ENCODE measurements around the gene KLK8.

Gene KLK8

DNA sequence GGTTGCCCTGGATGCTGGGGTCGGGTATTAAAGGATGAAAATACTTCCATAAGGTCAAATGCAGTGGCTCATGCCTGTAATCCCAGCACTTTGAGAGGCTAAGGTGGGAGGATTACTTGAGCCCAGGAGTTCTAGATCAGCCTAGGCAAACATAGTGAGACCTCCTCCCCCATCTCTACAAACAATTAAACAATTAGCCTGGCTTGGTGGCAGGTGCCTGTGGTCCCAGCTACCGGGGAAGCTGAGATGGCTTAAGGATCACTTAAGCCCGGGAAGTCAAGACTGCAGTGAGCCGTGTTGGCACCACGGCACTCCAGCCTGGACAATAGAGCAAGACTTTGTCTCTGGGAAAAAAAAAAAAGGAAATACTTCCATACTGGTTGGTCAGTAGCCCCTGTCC lies 23.5 kb upstream of the KLK8 start:
- no peak overlapping the region for H4K91ac ChIP-seq (ENCODE audit: low read depth, low read length)
- H2AFZ ChIP-seq (ENCODE audit: insufficient read depth, low read length, poor library complexity) = no peak overlapping the region
- no peak for DNase-seq
- H3K79me2 ChIP-seq (ENCODE audit: control insufficient read depth, insufficient read depth, low read length, poor library complexity) = no peaks in the 10 kb centered on the region
- H3K14ac ChIP-seq (ENCODE audit: low read length) = no peak overlapping the region
- no peak overlapping the region for H3K4me2 ChIP-seq (ENCODE audit: low read length)
- WGBS (ENCODE audit: extremely low coverage, insufficient coverage, insufficient read length) = no CpG with 5 or more reads among the region's 5 CpGs
- H2BK12ac ChIP-seq (ENCODE audit: low read length) = no peak overlapping the region
- H3K27me3 ChIP-seq (ENCODE audit: insufficient read depth, low read length) = peaks cover 3% of the 10 kb centered on the region
- H2BK120ac ChIP-seq (ENCODE audit: insufficient read depth, low read length, poor library complexity) = no peak overlapping the region
- no peaks in the 10 kb centered on the region for H3K36me3 ChIP-seq (ENCODE audit: control insufficient read depth in 1 of 2, insufficient read depth in 2 of 2, low read length in 2 of 2)
- no peak overlapping the region for H3K23ac ChIP-seq (ENCODE audit: low read length)
- H3K79me1 ChIP-seq (ENCODE audit: low read length) = no peaks in the 10 kb centered on the region
- no peak overlapping the region for H3K4ac ChIP-seq (ENCODE audit: low read depth, low read length)
- no peaks in the 10 kb centered on the region for H3K9me3 ChIP-seq (ENCODE audit: insufficient read depth, low read depth, low read length)
- H3K4me1 ChIP-seq (ENCODE audit: control insufficient read depth in 1 of 2, insufficient read depth in 2 of 2, low read length in 2 of 2) = no peaks in the 10 kb centered on the region
- H3K4me3 ChIP-seq (ENCODE audit: low read depth, low read length) = no peak overlapping the region
- H3K9ac ChIP-seq (ENCODE audit: low read length) = no peak overlapping the region
- no peak overlapping the region for H3K27ac ChIP-seq (ENCODE audit: low read depth, low read length)
- H4K8ac ChIP-seq (ENCODE audit: low read depth, low read length) = no peak overlapping the region
- H2BK5ac ChIP-seq (ENCODE audit: low read depth, low read length, poor library complexity) = no peak overlapping the region
- no peak overlapping the region for H3K18ac ChIP-seq (ENCODE audit: low read length)
- no peak overlapping the region for H4K12ac ChIP-seq (ENCODE audit: low read depth, low read length)
- no peak overlapping the region for H2AK5ac ChIP-seq (ENCODE audit: low read length)

DNA sequence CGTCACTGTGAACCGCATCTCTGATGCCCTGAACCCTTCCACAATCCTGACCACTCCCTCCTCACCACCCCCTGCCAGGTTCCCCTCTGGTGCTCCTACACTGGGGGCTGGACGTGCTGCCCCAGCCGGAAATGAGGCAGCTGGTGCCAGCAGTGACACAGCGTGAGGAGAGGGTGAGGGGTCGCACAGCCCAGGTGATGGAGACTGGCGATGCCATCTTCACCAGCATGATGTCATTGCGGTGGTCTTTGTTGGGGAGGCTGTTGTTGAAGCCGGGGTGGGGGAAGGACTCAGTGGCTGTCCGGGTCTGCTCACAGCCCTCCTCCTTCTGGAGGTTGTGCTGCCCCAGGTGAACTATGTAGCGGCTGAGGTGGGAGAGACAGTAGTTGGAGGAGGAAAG lies 22.5 kb upstream of the KLK8 start:
- Histone ChIP-seq H2BK5ac (ENCODE audit: low read depth, low read length, poor library complexity) (no peak overlapping the region), H2AK5ac (ENCODE audit: low read length) (no peak overlapping the region), H4K8ac (ENCODE audit: low read depth, low read length) (no peak overlapping the region), H3K27ac (ENCODE audit: low read depth, low read length) (no peak overlapping the region), H2BK120ac (ENCODE audit: insufficient read depth, low read length, poor library complexity) (no peak overlapping the region), H3K23ac (ENCODE audit: low read length) (no peak overlapping the region), H3K79me1 (ENCODE audit: low read length) (no peaks in the 10 kb centered on the region), H2BK12ac (ENCODE audit: low read length) (no peak overlapping the region), H3K36me3 (ENCODE audit: control insufficient read depth in 1 of 2, insufficient read depth in 2 of 2, low read length in 2 of 2) (no peaks in the 10 kb centered on the region), H3K18ac (ENCODE audit: low read length) (no peak overlapping the region), H4K12ac (ENCODE audit: low read depth, low read length) (no peak overlapping the region), H3K27me3 (ENCODE audit: insufficient read depth, low read length) (peaks cover 10% of the 10 kb centered on the region), H3K9me3 (ENCODE audit: insufficient read depth, low read depth, low read length) (no peaks in the 10 kb centered on the region), H3K4me3 (ENCODE audit: low read depth, low read length) (no peak overlapping the region), H3K9ac (ENCODE audit: low read length) (no peak overlapping the region), H3K14ac (ENCODE audit: low read length) (no peak overlapping the region), H3K4me1 (ENCODE audit: control insufficient read depth in 1 of 2, insufficient read depth in 2 of 2, low read length in 2 of 2) (peaks cover 0 to 3% of the 10 kb centered on the region in 2 experiments), H2AFZ (ENCODE audit: insufficient read depth, low read length, poor library complexity) (no peak overlapping the region), H3K4me2 (ENCODE audit: low read length) (no peak overlapping the region), H3K79me2 (ENCODE audit: control insufficient read depth, insufficient read depth, low read length, poor library complexity) (no peaks in the 10 kb centered on the region), H4K91ac (ENCODE audit: low read depth, low read length) (no peak overlapping the region), H3K4ac (ENCODE audit: low read depth, low read length) (no peak overlapping the region)
- whole genome bisulfite sequencing (ENCODE audit: extremely low coverage, insufficient coverage, insufficient read length) = no CpG with 5 or more reads among the region's 11 CpGs
- DNase-seq = no peak

DNA sequence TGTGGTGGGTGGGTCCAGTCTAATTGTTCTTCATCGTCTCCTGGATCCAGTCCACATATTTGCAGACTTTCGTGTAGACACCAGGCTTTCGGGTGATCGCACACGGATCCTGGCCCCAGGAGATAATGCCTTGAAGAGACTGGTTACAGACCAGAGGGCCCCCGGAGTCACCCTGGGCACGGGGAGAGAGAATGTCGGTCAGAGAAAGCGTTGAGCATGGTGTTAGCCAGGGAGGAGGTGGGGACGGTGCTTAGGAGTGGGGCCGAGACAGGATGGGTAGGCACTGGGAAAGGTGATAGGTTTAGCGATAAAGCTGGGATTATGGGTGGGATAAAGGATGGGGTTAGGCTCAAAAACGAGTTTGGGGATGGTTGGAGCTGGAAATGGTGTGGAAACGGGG lies 21.1 kb upstream of the KLK8 start:
- no peak overlapping the region for H3K18ac ChIP-seq (ENCODE audit: low read length)
- H3K27me3 ChIP-seq (ENCODE audit: insufficient read depth, low read length) = peaks cover 14% of the 10 kb centered on the region
- H2BK12ac ChIP-seq (ENCODE audit: low read length) = no peak overlapping the region
- no peak overlapping the region for H3K4me2 ChIP-seq (ENCODE audit: low read length)
- no peak overlapping the region for H3K27ac ChIP-seq (ENCODE audit: low read depth, low read length)
- no peak for DNase-seq
- H3K4ac ChIP-seq (ENCODE audit: low read depth, low read length) = no peak overlapping the region
- no peak overlapping the region for H3K9ac ChIP-seq (ENCODE audit: low read length)
- no peak overlapping the region for H2BK5ac ChIP-seq (ENCODE audit: low read depth, low read length, poor library complexity)
- H3K23ac ChIP-seq (ENCODE audit: low read length) = no peak overlapping the region
- no peak overlapping the region for H3K14ac ChIP-seq (ENCODE audit: low read length)
- no peaks in the 10 kb centered on the region for H3K36me3 ChIP-seq (ENCODE audit: control insufficient read depth in 1 of 2, insufficient read depth in 2 of 2, low read length in 2 of 2)
- H3K79me2 ChIP-seq (ENCODE audit: control insufficient read depth, insufficient read depth, low read length, poor library complexity) = no peaks in the 10 kb centered on the region
- no peak overlapping the region for H2AFZ ChIP-seq (ENCODE audit: insufficient read depth, low read length, poor library complexity)
- no peak overlapping the region for H4K12ac ChIP-seq (ENCODE audit: low read depth, low read length)
- no peaks in the 10 kb centered on the region for H3K9me3 ChIP-seq (ENCODE audit: insufficient read depth, low read depth, low read length)
- H2AK5ac ChIP-seq (ENCODE audit: low read length) = no peak overlapping the region
- no peak overlapping the region for H4K91ac ChIP-seq (ENCODE audit: low read depth, low read length)
- H3K4me1 ChIP-seq (ENCODE audit: control insufficient read depth in 1 of 2, insufficient read depth in 2 of 2, low read length in 2 of 2) = peaks cover 0 to 3% of the 10 kb centered on the region in 2 experiments
- no peaks in the 10 kb centered on the region for H3K79me1 ChIP-seq (ENCODE audit: low read length)
- H4K8ac ChIP-seq (ENCODE audit: low read depth, low read length) = no peak overlapping the region
- no peak overlapping the region for H3K4me3 ChIP-seq (ENCODE audit: low read depth, low read length)
- no peak overlapping the region for H2BK120ac ChIP-seq (ENCODE audit: insufficient read depth, low read length, poor library complexity)
- WGBS (ENCODE audit: extremely low coverage, insufficient coverage, insufficient read length) = 100% methylated on average over 3 of the region's 14 CpGs

- peaks cover 7 to 8% of the 10 kb centered on the region in 2 experiments for H3K4me1 ChIP-seq (ENCODE audit: control insufficient read depth in 1 of 2, insufficient read depth in 2 of 2, low read length in 2 of 2)
- no peak overlapping the region for H3K4ac ChIP-seq (ENCODE audit: low read depth, low read length)
- DNase-seq = peak; percentile 25 to 47
- H3K79me2 ChIP-seq (ENCODE audit: control insufficient read depth, insufficient read depth, low read length, poor library complexity) = no peaks in the 10 kb centered on the region
- H4K12ac ChIP-seq (ENCODE audit: low read depth, low read length) = no peak overlapping the region
- no peaks in the 10 kb centered on the region for H3K79me1 ChIP-seq (ENCODE audit: low read length)
- no peak overlapping the region for H3K18ac ChIP-seq (ENCODE audit: low read length)
- no peak overlapping the region for H4K91ac ChIP-seq (ENCODE audit: low read depth, low read length)
- H2AK5ac ChIP-seq (ENCODE audit: low read length) = no peak overlapping the region
- no CpG with 5 or more reads among the region's 7 CpGs for WGBS (ENCODE audit: extremely low coverage, insufficient coverage, insufficient read length)
- H3K9me3 ChIP-seq (ENCODE audit: insufficient read depth, low read depth, low read length) = no peaks in the 10 kb centered on the region
- H3K4me3 ChIP-seq (ENCODE audit: low read depth, low read length) = no peak overlapping the region
- no peaks in the 10 kb centered on the region for H3K36me3 ChIP-seq (ENCODE audit: control insufficient read depth in 1 of 2, insufficient read depth in 2 of 2, low read length in 2 of 2)
- no peak overlapping the region for H3K27ac ChIP-seq (ENCODE audit: low read depth, low read length)
- H4K8ac ChIP-seq (ENCODE audit: low read depth, low read length) = no peak overlapping the region
- no peak overlapping the region for H3K4me2 ChIP-seq (ENCODE audit: low read length)
- H3K9ac ChIP-seq (ENCODE audit: low read length) = no peak overlapping the region
- no peak overlapping the region for H2BK120ac ChIP-seq (ENCODE audit: insufficient read depth, low read length, poor library complexity)
- no peak overlapping the region for H3K14ac ChIP-seq (ENCODE audit: low read length)
- H2BK12ac ChIP-seq (ENCODE audit: low read length) = no peak overlapping the region
- no peak overlapping the region for H3K23ac ChIP-seq (ENCODE audit: low read length)
- no peak overlapping the region for H2BK5ac ChIP-seq (ENCODE audit: low read depth, low read length, poor library complexity)
- H2AFZ ChIP-seq (ENCODE audit: insufficient read depth, low read length, poor library complexity) = no peak overlapping the region
- H3K27me3 ChIP-seq (ENCODE audit: insufficient read depth, low read length) = peaks cover 19% of the 10 kb centered on the region
These were observed 19.7 kb upstream of the KLK8 start for GRCh38 chr19:51020988-51021651.
